ENCODE data around the gene PTPN4.

- TF ChIP-seq CTCF (IDR thresholded peaks at IDR 0.05) (no peak), ZFX (IDR thresholded peaks at IDR 0.05; ENCODE audit: borderline replicate concordance) (no peak)
Observed at GRCh38 chr2:120001471-120001870, 241.7 kb downstream of the PTPN4 start.

Measured in 22Rv1 (cell line).